ENCODE results near the gene CBX6. TPM values are rescaled to one million over a fixed set of nuclear protein-coding genes. Genes with fewer than 3 reads are reported as not detected.

CBX6 gene
- total and polyA plus RNA-seq, 3 experiments from 2014 or later: 10.8 to 171 (median 159) TPM

- no peaks in the 10 kb centered on the region for H3K9me3 Mint-ChIP-seq
- CTCF ChIA-PET: interaction anchor here (1.0 to 2.9 kb wide), 3 partner anchors 24 to 93 kb away, joined by 3 to 23 read pairs (median 4); no protein-coding TSS in a partner anchor
- no peaks in the 10 kb centered on the region for H3K27me3 ChIP-seq (ENCODE audit: insufficient read depth, low read length, poor library complexity, severe bottlenecking)
- peaks cover 6 to 7% of the 10 kb centered on the region in 2 donors for H3K27me3 Mint-ChIP-seq
- no peaks in the 10 kb centered on the region for H3K9me3 ChIP-seq (ENCODE audit: low read length)
- peak overlapping the region in 1 of 8 donors; percentile 39 for H3K27ac Mint-ChIP-seq
- H3K27ac ChIP-seq (ENCODE audit: low read depth, low read length): no peak overlapping the region
- peak overlapping the region; percentile 62 to 74 (median 69) for H3K4me3 Mint-ChIP-seq
- no peaks in the 10 kb centered on the region for H3K36me3 ChIP-seq (ENCODE audit: insufficient read depth, low read length)
- POLR2A ChIA-PET: no interaction called here
- DNase-seq: no peak
- H3K4me1 ChIP-seq (ENCODE audit: insufficient read depth, low read length): peaks cover 20% of the 10 kb centered on the region
- H3K4me1 Mint-ChIP-seq: peaks cover 17 to 31% (median 27%) of the 10 kb centered on the region in 3 donors
- H3K4me3 ChIP-seq (ENCODE audit: low read length): no peak overlapping the region
- H3K36me3 Mint-ChIP-seq: peaks cover 0 to 2% (median 1%) of the 10 kb centered on the region in 3 donors
These were observed 26.8 kb downstream of the CBX6 start for GRCh38 chr22:38845004-38845740.

- Mint-ChIP-seq H3K4me3 (peak overlapping the region; percentile 62 to 74 (median 69)), H3K27ac (peak overlapping the region in 6 of 8 donors; percentile 11 to 66 (median 20)), H3K27me3 (peaks cover 7 to 9% of the 10 kb centered on the region in 2 donors), H3K36me3 (peaks cover 0 to 4% (median 1%) of the 10 kb centered on the region in 3 donors), H3K9me3 (no peaks in the 10 kb centered on the region), H3K4me1 (peaks cover 21 to 38% (median 34%) of the 10 kb centered on the region in 3 donors)
- H3K27ac ChIP-seq (ENCODE audit: low read depth, low read length): no peak overlapping the region
- no peaks in the 10 kb centered on the region for H3K36me3 ChIP-seq (ENCODE audit: insufficient read depth, low read length)
- no peak for DNase-seq
- ChIA-PET CTCF (interaction anchor here (1.0 to 2.9 kb wide), 2 partner anchors 25 to 93 kb away, joined by 3 to 23 read pairs; no protein-coding TSS in a partner anchor), POLR2A (interaction anchor here (1.9 kb wide), 1 partner anchor 27 kb away, joined by 8 read pairs; the partner anchor contains the start of gene CBX6)
- peaks cover 20% of the 10 kb centered on the region for H3K4me1 ChIP-seq (ENCODE audit: insufficient read depth, low read length)
- H3K9me3 ChIP-seq (ENCODE audit: low read length): no peaks in the 10 kb centered on the region
- H3K4me3 ChIP-seq (ENCODE audit: low read length): no peak overlapping the region
- H3K27me3 ChIP-seq (ENCODE audit: insufficient read depth, low read length, poor library complexity, severe bottlenecking): no peaks in the 10 kb centered on the region
These were observed 27.6 kb downstream of the CBX6 start for GRCh38 chr22:38844315-38845003.

GRCh38 chr22:38843657-38844314 is 28.2 kb downstream of the CBX6 start, which contains the start of gene NPTXR:
Gene NPTXR (minus strand): TSS chr22:38844028.
- Mint-ChIP-seq H3K36me3 (peaks cover 0 to 4% (median 1%) of the 10 kb centered on the region in 3 donors), H3K4me3 (peak within 1 kb of the TSS; percentile 68 to 90 (median 84)), H3K4me1 (peaks cover 21 to 38% (median 34%) of the 10 kb centered on the region in 3 donors), H3K27me3 (peaks cover 7 to 9% of the 10 kb centered on the region in 2 donors), H3K9me3 (no peaks in the 10 kb centered on the region), H3K27ac (peak within 1 kb of the TSS in 7 of 8 donors; percentile 13 to 68 (median 54))
- no peaks in the 10 kb centered on the region for H3K36me3 ChIP-seq (ENCODE audit: insufficient read depth, low read length)
- no peak within 1 kb of the TSS for H3K27ac ChIP-seq (ENCODE audit: low read depth, low read length)
- peak within 1 kb of the TSS; percentile 43 for H3K4me3 ChIP-seq (ENCODE audit: low read length)
- POLR2A ChIA-PET: interaction anchor here (1.0 to 1.9 kb wide), 5 partner anchors 28 to 162 kb away, joined by 4 to 10 read pairs (median 7); partner anchors contain the start of genes CBX6 and TOMM22
- no peaks in the 10 kb centered on the region for H3K9me3 ChIP-seq (ENCODE audit: low read length)
- DNase-seq: peak in 4 of 5 donors; percentile 8 to 60 (median 38)
- H3K27me3 ChIP-seq (ENCODE audit: insufficient read depth, low read length, poor library complexity, severe bottlenecking): no peaks in the 10 kb centered on the region
- H3K4me1 ChIP-seq (ENCODE audit: insufficient read depth, low read length): peaks cover 20% of the 10 kb centered on the region
- CTCF ChIA-PET: interaction anchor here (0.9 to 2.9 kb wide), 16 partner anchors 10 to 162 kb away, joined by 3 to 23 read pairs (median 5); partner anchors contain the start of genes SUN2 and TOMM22

- POLR2A ChIA-PET: interaction anchor here (0.7 to 1.9 kb wide), 8 partner anchors 28 to 161 kb away, joined by 3 to 14 read pairs (median 6); partner anchors contain the start of genes CBX6, GTPBP1 and TOMM22
- no peaks in the 10 kb centered on the region for H3K9me3 Mint-ChIP-seq
- H3K4me1 Mint-ChIP-seq: peaks cover 21 to 38% (median 34%) of the 10 kb centered on the region in 3 donors
- H3K27me3 Mint-ChIP-seq: peaks cover 7 to 9% of the 10 kb centered on the region in 2 donors
- DNase-seq: peak; percentile 18 to 78 (median 58)
- H3K4me1 ChIP-seq (ENCODE audit: insufficient read depth, low read length): peaks cover 20% of the 10 kb centered on the region
- no peak overlapping the region for H3K27ac ChIP-seq (ENCODE audit: low read depth, low read length)
- peaks cover 0 to 4% (median 2%) of the 10 kb centered on the region in 3 donors for H3K36me3 Mint-ChIP-seq
- no peaks in the 10 kb centered on the region for H3K36me3 ChIP-seq (ENCODE audit: insufficient read depth, low read length)
- H3K27ac Mint-ChIP-seq: no peak overlapping the region
- H3K4me3 Mint-ChIP-seq: peak overlapping the region in 2 of 7 donors; percentile 31 to 84
- CTCF ChIA-PET: interaction anchor here (0.6 to 2.9 kb wide), 22 partner anchors 9 to 161 kb away, joined by 3 to 23 read pairs (median 4); partner anchors contain the start of genes SUN2 and TOMM22
- H3K9me3 ChIP-seq (ENCODE audit: low read length): no peaks in the 10 kb centered on the region
- H3K4me3 ChIP-seq (ENCODE audit: low read length): peak overlapping the region; percentile 43
- no peaks in the 10 kb centered on the region for H3K27me3 ChIP-seq (ENCODE audit: insufficient read depth, low read length, poor library complexity, severe bottlenecking)
These were observed 28.8 kb downstream of the CBX6 start for GRCh38 chr22:38843201-38843656.

- no peak for DNase-seq
- Mint-ChIP-seq H3K9me3 (no peaks in the 10 kb centered on the region), H3K4me1 (peaks cover 21 to 38% (median 34%) of the 10 kb centered on the region in 3 donors), H3K27me3 (peaks cover 7 to 9% of the 10 kb centered on the region in 2 donors), H3K27ac (peak overlapping the region in 3 of 8 donors; percentile 45 to 68 (median 54)), H3K4me3 (peak overlapping the region; percentile 40 to 90 (median 84)), H3K36me3 (peaks cover 0 to 6% (median 5%) of the 10 kb centered on the region in 3 donors)
- H3K4me3 ChIP-seq (ENCODE audit: low read length): peak overlapping the region; percentile 43
- ChIA-PET POLR2A (interaction anchor here (0.7 to 1.9 kb wide), 8 partner anchors 29 to 161 kb away, joined by 3 to 14 read pairs (median 6); partner anchors contain the start of genes CBX6, GTPBP1 and TOMM22), CTCF (interaction anchor here (0.6 to 2.9 kb wide), 22 partner anchors 9 to 161 kb away, joined by 3 to 23 read pairs (median 4); partner anchors contain the start of genes SUN2 and TOMM22)
- H3K4me1 ChIP-seq (ENCODE audit: insufficient read depth, low read length): peaks cover 20% of the 10 kb centered on the region
- H3K27ac ChIP-seq (ENCODE audit: low read depth, low read length): no peak overlapping the region
- H3K27me3 ChIP-seq (ENCODE audit: insufficient read depth, low read length, poor library complexity, severe bottlenecking): no peaks in the 10 kb centered on the region
- no peaks in the 10 kb centered on the region for H3K9me3 ChIP-seq (ENCODE audit: low read length)
- no peaks in the 10 kb centered on the region for H3K36me3 ChIP-seq (ENCODE audit: insufficient read depth, low read length)
These were observed 29.4 kb downstream of the CBX6 start for GRCh38 chr22:38842512-38843200.

GRCh38 chr22:38841635-38842034 is 30.4 kb downstream of the CBX6 start:
- Mint-ChIP-seq H3K27ac (no peak overlapping the region), H3K9me3 (no peaks in the 10 kb centered on the region), H3K27me3 (peaks cover 7 to 9% of the 10 kb centered on the region in 2 donors), H3K4me1 (peaks cover 21 to 38% (median 37%) of the 10 kb centered on the region in 3 donors), H3K36me3 (peaks cover 0 to 6% (median 5%) of the 10 kb centered on the region in 3 donors), H3K4me3 (peak overlapping the region in 4 of 7 donors; percentile 23 to 89 (median 84))
- ChIA-PET CTCF (no interaction called here), POLR2A (no interaction called here)
- H3K36me3 ChIP-seq (ENCODE audit: insufficient read depth, low read length): no peaks in the 10 kb centered on the region
- no peak for DNase-seq
- no peak overlapping the region for H3K27ac ChIP-seq (ENCODE audit: low read depth, low read length)
- H3K4me3 ChIP-seq (ENCODE audit: low read length): no peak overlapping the region
- H3K4me1 ChIP-seq (ENCODE audit: insufficient read depth, low read length): peaks cover 20% of the 10 kb centered on the region
- H3K27me3 ChIP-seq (ENCODE audit: insufficient read depth, low read length, poor library complexity, severe bottlenecking): no peaks in the 10 kb centered on the region
- no peaks in the 10 kb centered on the region for H3K9me3 ChIP-seq (ENCODE audit: low read length)
